ENCODE data around the gene GPR107. TPM values are rescaled to one million over a fixed set of nuclear protein-coding genes. Genes with fewer than 3 reads are reported as not detected.

GPR107 gene
- total RNA-seq, 2 donors from 2014 or later = 42.2 to 51.2 TPM

GRCh38 chr9:130118841-130119518, 65.3 kb downstream of the GPR107 start:
- intact Hi-C loops (cut with DNase I) = no loop called here
- DNase-seq = no peak
- TF ChIP-seq, protein P1, sequence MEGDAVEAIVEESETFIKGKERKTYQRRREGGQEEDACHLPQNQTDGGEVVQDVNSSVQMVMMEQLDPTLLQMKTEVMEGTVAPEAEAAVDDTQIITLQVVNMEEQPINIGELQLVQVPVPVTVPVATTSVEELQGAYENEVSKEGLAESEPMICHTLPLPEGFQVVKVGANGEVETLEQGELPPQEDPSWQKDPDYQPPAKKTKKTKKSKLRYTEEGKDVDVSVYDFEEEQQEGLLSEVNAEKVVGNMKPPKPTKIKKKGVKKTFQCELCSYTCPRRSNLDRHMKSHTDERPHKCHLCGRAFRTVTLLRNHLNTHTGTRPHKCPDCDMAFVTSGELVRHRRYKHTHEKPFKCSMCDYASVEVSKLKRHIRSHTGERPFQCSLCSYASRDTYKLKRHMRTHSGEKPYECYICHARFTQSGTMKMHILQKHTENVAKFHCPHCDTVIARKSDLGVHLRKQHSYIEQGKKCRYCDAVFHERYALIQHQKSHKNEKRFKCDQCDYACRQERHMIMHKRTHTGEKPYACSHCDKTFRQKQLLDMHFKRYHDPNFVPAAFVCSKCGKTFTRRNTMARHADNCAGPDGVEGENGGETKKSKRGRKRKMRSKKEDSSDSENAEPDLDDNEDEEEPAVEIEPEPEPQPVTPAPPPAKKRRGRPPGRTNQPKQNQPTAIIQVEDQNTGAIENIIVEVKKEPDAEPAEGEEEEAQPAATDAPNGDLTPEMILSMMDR (IDR thresholded peaks at IDR 0.05) = no peak
- Histone ChIP-seq H3K4me3 (no peak overlapping the region), H3K36me3 (no peaks in the 10 kb centered on the region), H3K9ac (ENCODE audit: low read depth in 2 of 2, low read length in 2 of 2) (no peak overlapping the region), H3K27me3 (no peaks in the 10 kb centered on the region), H3K9me3 (no peaks in the 10 kb centered on the region), H3K4me1 (no peaks in the 10 kb centered on the region), H3K27ac (no peak overlapping the region)

DNA sequence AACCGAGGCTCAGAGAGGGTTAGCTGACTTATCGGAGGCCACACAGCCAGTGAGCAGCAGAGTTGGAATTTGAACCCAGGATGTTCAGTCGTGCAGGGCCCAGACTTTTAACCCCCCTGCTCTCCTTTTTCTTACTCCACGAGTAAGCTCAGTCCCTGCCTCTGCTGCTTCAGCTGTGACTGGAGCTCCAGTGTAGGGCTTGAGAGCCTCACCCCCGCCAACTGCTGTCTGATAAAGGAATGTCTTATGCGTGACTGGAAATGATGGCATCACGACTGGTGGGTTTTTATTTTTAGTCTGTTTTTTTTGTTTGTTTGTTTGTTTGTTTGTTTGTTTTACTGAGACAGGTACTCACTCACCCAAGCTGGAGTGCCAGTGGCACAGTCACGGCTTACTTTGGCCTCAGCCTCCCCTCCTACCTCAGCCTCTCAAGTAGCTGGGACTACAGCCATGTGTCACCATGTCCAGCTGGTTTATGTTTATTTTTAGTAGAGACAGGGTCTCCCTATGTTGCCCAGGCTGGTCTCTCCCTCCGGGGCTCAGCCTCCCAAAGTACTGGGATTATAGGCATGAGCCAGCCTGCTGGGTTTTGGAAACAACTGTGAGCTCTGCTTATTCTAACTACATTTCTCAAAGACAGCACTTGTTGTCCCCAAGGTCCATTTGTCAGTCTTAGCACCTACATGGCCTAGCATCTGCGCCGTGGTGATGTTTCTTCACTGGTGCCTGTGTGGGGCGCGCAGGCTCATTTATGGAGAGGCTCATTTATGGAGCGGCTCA, 66.0 kb downstream of the GPR107 start:
- Histone ChIP-seq H3K4me3 (no peak overlapping the region), H3K9me3 (no peaks in the 10 kb centered on the region), H3K36me3 (no peaks in the 10 kb centered on the region), H3K27ac (no peak overlapping the region), H3K9ac (ENCODE audit: low read depth in 2 of 2, low read length in 2 of 2) (no peak overlapping the region), H3K4me1 (no peaks in the 10 kb centered on the region), H3K27me3 (no peaks in the 10 kb centered on the region)
- intact Hi-C loops (cut with DNase I) = no loop called here
- TF ChIP-seq, protein P1 (IDR thresholded peaks at IDR 0.05) = no peak
- DNase-seq = no peak

GRCh38 chr9:130120299-130120587, 66.5 kb downstream of the GPR107 start:
- Histone ChIP-seq H3K9ac (ENCODE audit: low read depth in 2 of 2, low read length in 2 of 2) (no peak overlapping the region), H3K4me1 (no peaks in the 10 kb centered on the region), H3K36me3 (no peaks in the 10 kb centered on the region), H3K27ac (no peak overlapping the region), H3K27me3 (no peaks in the 10 kb centered on the region), H3K4me3 (no peak overlapping the region), H3K9me3 (no peaks in the 10 kb centered on the region)
- intact Hi-C loops (cut with DNase I) = no loop called here
- no peak for DNase-seq
- TF ChIP-seq, protein P1 (IDR thresholded peaks at IDR 0.05) = no peak

- H3K36me3 ChIP-seq = no peaks in the 10 kb centered on the region
- intact Hi-C loops (cut with DNase I) = no loop called here
- no peak for DNase-seq
- TF ChIP-seq, protein P1 (IDR thresholded peaks at IDR 0.05) = no peak
- no peaks in the 10 kb centered on the region for H3K4me1 ChIP-seq
- H3K9ac ChIP-seq (ENCODE audit: low read depth in 2 of 2, low read length in 2 of 2) = no peak overlapping the region
- no peak overlapping the region for H3K4me3 ChIP-seq
- no peak overlapping the region for H3K27ac ChIP-seq
- H3K27me3 ChIP-seq = no peaks in the 10 kb centered on the region
- H3K9me3 ChIP-seq = no peaks in the 10 kb centered on the region
Measured at GRCh38 chr9:130120832-130121231, 67.1 kb downstream of the GPR107 start.

DNA sequence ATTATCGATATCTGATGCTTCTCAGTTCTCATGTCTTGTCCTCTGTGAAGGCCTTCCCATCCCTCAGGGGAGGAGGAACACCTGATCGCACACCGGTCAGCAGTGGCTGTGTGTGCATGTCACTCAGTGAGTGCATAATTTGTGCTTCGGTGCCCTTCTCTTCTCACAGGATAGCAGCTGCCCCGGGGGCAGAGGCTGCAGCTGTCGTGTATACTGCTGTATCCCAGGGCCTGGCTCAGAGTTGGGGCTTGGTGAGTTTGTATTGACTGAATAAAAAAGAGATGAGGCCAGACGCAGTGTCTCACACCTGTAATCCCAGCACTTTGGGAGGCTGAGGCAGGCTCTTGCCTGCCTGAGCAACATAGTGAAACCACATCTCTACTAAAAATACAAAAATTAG, 68.8 kb downstream of the GPR107 start:
- Histone ChIP-seq H3K36me3 (no peaks in the 10 kb centered on the region), H3K4me1 (no peaks in the 10 kb centered on the region), H3K9me3 (no peaks in the 10 kb centered on the region), H3K27me3 (no peaks in the 10 kb centered on the region), H3K27ac (no peak overlapping the region), H3K4me3 (no peak overlapping the region), H3K9ac (ENCODE audit: low read depth in 2 of 2, low read length in 2 of 2) (no peak overlapping the region)
- DNase-seq = no peak
- TF ChIP-seq, protein P1 (IDR thresholded peaks at IDR 0.05) = no peak
- intact Hi-C loops (cut with DNase I) = no loop called here
